ENCODE results near the gene RBM33.

Gene RBM33

GRCh38 chr7:155725006-155725355 is 80.5 kb downstream of the RBM33 start:
- no peak for DNase-seq (ENCODE audit: low read depth, low spot score)

GRCh38 chr7:155727616-155728015 is 83.2 kb downstream of the RBM33 start:
- no peak for DNase-seq (ENCODE audit: low read depth, low spot score)

GRCh38 chr7:155728116-155728515 is 83.7 kb downstream of the RBM33 start:
- no peak for DNase-seq (ENCODE audit: low read depth, low spot score)

- peak; percentile 9 for DNase-seq (ENCODE audit: low read depth, low spot score)
Observed at GRCh38 chr7:155729847-155730246, 85.4 kb downstream of the RBM33 start.

GRCh38 chr7:155731380-155731779 is 86.9 kb downstream of the RBM33 start:
- no peak for DNase-seq (ENCODE audit: low read depth, low spot score)

- no peak for DNase-seq (ENCODE audit: low read depth, low spot score)
Observed at GRCh38 chr7:155731871-155732270, 87.4 kb downstream of the RBM33 start.

- no peak for DNase-seq (ENCODE audit: low read depth, low spot score)
Observed at GRCh38 chr7:155732286-155732685, 87.8 kb downstream of the RBM33 start.

GRCh38 chr7:155733582-155734444 is 89.4 kb downstream of the RBM33 start:
- no peak for DNase-seq (ENCODE audit: low read depth, low spot score)

- no peak for DNase-seq (ENCODE audit: low read depth, low spot score)
Observed at GRCh38 chr7:155734445-155734809, 90.0 kb downstream of the RBM33 start.

GRCh38 chr7:155735442-155736115 is 91.1 kb downstream of the RBM33 start:
- DNase-seq (ENCODE audit: low read depth, low spot score), result no peak

GRCh38 chr7:155737590-155737989 is 93.1 kb downstream of the RBM33 start:
- no peak for DNase-seq (ENCODE audit: low read depth, low spot score)

GRCh38 chr7:155738104-155738503 is 93.6 kb downstream of the RBM33 start:
- DNase-seq (ENCODE audit: low read depth, low spot score), result no peak

GRCh38 chr7:155738652-155739537 is 94.4 kb downstream of the RBM33 start:
- DNase-seq (ENCODE audit: low read depth, low spot score), result peak; percentile 74

- no peak for DNase-seq (ENCODE audit: low read depth, low spot score)
Observed at GRCh38 chr7:155739538-155740143, 95.2 kb downstream of the RBM33 start.

- DNase-seq (ENCODE audit: low read depth, low spot score), result no peak
Observed at GRCh38 chr7:155741082-155741481, 96.6 kb downstream of the RBM33 start.

GRCh38 chr7:155741805-155742204 is 97.3 kb downstream of the RBM33 start:
- DNase-seq (ENCODE audit: low read depth, low spot score), result no peak

- no peak for DNase-seq (ENCODE audit: low read depth, low spot score)
Observed at GRCh38 chr7:155743177-155743576, 98.7 kb downstream of the RBM33 start.

GRCh38 chr7:155744971-155745683 is 100.7 kb downstream of the RBM33 start:
- DNase-seq (ENCODE audit: low read depth, low spot score), result no peak

GRCh38 chr7:155745737-155746136 is 101.3 kb downstream of the RBM33 start:
- no peak for DNase-seq (ENCODE audit: low read depth, low spot score)

GRCh38 chr7:155746188-155746587 is 101.7 kb downstream of the RBM33 start:
- DNase-seq (ENCODE audit: low read depth, low spot score), result no peak

- no peak for DNase-seq (ENCODE audit: low read depth, low spot score)
Observed at GRCh38 chr7:155747209-155747608, 102.7 kb downstream of the RBM33 start.
